Neuronal stem cell (in vitro differentiated cells): ENCODE results near the gene RNF40.

Experiments used
- DNase-seq: peaks from one replicate; pipeline ENCODE4 v3.0.0-alpha.2; 2013; ENCODE audit warnings: low spot score
- H2AFZ ChIP-seq: one replicate; pipeline ENCODE4 v1.6.1; 2013; ENCODE audit warnings: mild to moderate bottlenecking, low read length, inconsistent platforms
- H2AK5ac ChIP-seq: 2 replicates; pipeline ENCODE4 v1.6.1; 2013; ENCODE audit warnings: low read depth, mild to moderate bottlenecking, inconsistent platforms, low read length, moderate library complexity, mixed read lengths
- H2BK120ac ChIP-seq: 2 replicates; pipeline ENCODE4 v1.6.1; 2013; ENCODE audit warnings: low read depth, mild to moderate bottlenecking, inconsistent platforms, low read length, moderate library complexity, mixed read lengths
- H2BK12ac ChIP-seq: one replicate; pipeline ENCODE4 v1.6.1; 2013; ENCODE audit warnings: low read length, inconsistent platforms
- H2BK15ac ChIP-seq: 2 replicates; pipeline ENCODE4 v1.6.1; 2013; ENCODE audit warnings: mild to moderate bottlenecking, low read length, inconsistent platforms, mixed read lengths
- H2BK5ac ChIP-seq: one replicate; pipeline ENCODE4 v1.6.1; 2013; ENCODE audit warnings: inconsistent platforms, mild to moderate bottlenecking, low read length, moderate library complexity
- H3K14ac ChIP-seq: one replicate; pipeline ENCODE4 v1.6.1; 2013; ENCODE audit warnings: low read length, inconsistent platforms
- H3K18ac ChIP-seq: 2 replicates; pipeline ENCODE4 v1.6.1; 2013; ENCODE audit warnings: low read length, inconsistent platforms
- H3K23ac ChIP-seq: 2 replicates; pipeline ENCODE4 v1.6.1; 2013; ENCODE audit warnings: low read depth, mild to moderate bottlenecking, mixed read lengths, low read length, inconsistent platforms; ENCODE audit not compliant: poor library complexity
- H3K27ac ChIP-seq: replicated peaks from 3 replicates; pipeline ENCODE4 v1.5.1; 2013; ENCODE audit warnings: low read length, inconsistent platforms
- H3K27me3 ChIP-seq, 3 experiments: 2 replicates each; pipeline ENCODE4 v1.6.1; 2013; ENCODE audit warnings: low read length in 3 of 3, mild to moderate bottlenecking in 2 of 3, inconsistent platforms in 1 of 3, low read depth in 1 of 3, mixed read lengths in 1 of 3, moderate library complexity in 1 of 3; ENCODE audit not compliant: control insufficient read depth in 3 of 3, insufficient read depth in 3 of 3
- H3K36me3 ChIP-seq, 2 donors: replicated peaks in 1 of 2; 2 replicates each; pipeline ENCODE4 v1.6.1; 2013; ENCODE audit warnings: low read length in 2 of 2; ENCODE audit not compliant: control insufficient read depth in 2 of 2, insufficient read depth in 2 of 2
- H3K4ac ChIP-seq: 2 replicates; pipeline ENCODE4 v1.6.1; 2013; ENCODE audit warnings: inconsistent platforms, mild to moderate bottlenecking, low read length, moderate library complexity
- H3K4me1 ChIP-seq, 2 donors: 1 replicate in 1 of 2; 2 replicates in 1 of 2; pipeline ENCODE4 v1.6.1; 2013; ENCODE audit warnings: low read length in 2 of 2, low read depth in 1 of 2; ENCODE audit not compliant: control insufficient read depth in 2 of 2, insufficient read depth in 1 of 2
- H3K4me2 ChIP-seq: one replicate; pipeline ENCODE4 v1.6.1; 2013; ENCODE audit warnings: mild to moderate bottlenecking, low read length, inconsistent platforms; ENCODE audit not compliant: insufficient read depth, poor library complexity, severe bottlenecking
- H3K4me3 ChIP-seq, 2 donors: 2 replicates each; pipeline ENCODE4 v1.5.1; 2013; ENCODE audit warnings: low read length in 2 of 2, mild to moderate bottlenecking in 2 of 2, inconsistent platforms in 1 of 2, moderate library complexity in 1 of 2
- H3K79me1 ChIP-seq: one replicate; pipeline ENCODE4 v1.6.1; 2013; ENCODE audit warnings: low read depth, mild to moderate bottlenecking, inconsistent platforms, low read length, moderate library complexity
- H3K9ac ChIP-seq: one replicate; pipeline ENCODE4 v1.6.1; 2013; ENCODE audit warnings: mild to moderate bottlenecking, low read depth, low read length, inconsistent platforms; ENCODE audit not compliant: poor library complexity
- H3K9me3 ChIP-seq, 2 donors: replicated peaks in 1 of 2; 2 replicates each; pipeline versions ENCODE3 to v1.6.1; 2013; ENCODE audit warnings: low read length in 2 of 2, mild to moderate bottlenecking in 2 of 2, inconsistent platforms in 1 of 2, low read depth in 1 of 2, mixed read lengths in 1 of 2, moderate library complexity in 1 of 2; ENCODE audit not compliant: control insufficient read depth in 2 of 2, insufficient read depth in 1 of 2
- H4K8ac ChIP-seq: one replicate; pipeline ENCODE4 v1.6.1; 2013; ENCODE audit warnings: low read depth, mild to moderate bottlenecking, inconsistent platforms, low read length, moderate library complexity
- H4K91ac ChIP-seq: one replicate; pipeline ENCODE4 v1.6.1; 2013; ENCODE audit warnings: low read length, low read depth, mild to moderate bottlenecking, inconsistent platforms; ENCODE audit not compliant: poor library complexity
- WGBS, 2 donors: extraction: QIAGEN DNeasy Blood & Tissue Kit; methylation state at CpG; one replicate each; pipeline ENCODE4 v1.1.7; 2013; ENCODE audit warnings: missing lambda C conversion rate in 2 of 2, mixed read lengths in 1 of 2; ENCODE audit not compliant: insufficient read length in 2 of 2, insufficient replicate concordance in 1 of 2; ENCODE audit errors: extremely low coverage in 2 of 2; 5-methylcytosine and 5-hydroxymethylcytosine counted together

The RNF40 gene

GRCh38 chr16:30755955-30756780, 6.0 kb upstream of the RNF40 start:
- H3K36me3 ChIP-seq: peaks cover 27 to 80% of the 10 kb centered on the region in 2 donors
- no peak overlapping the region for H4K91ac ChIP-seq
- WGBS, 2 donors: no CpG with 5 or more reads among the region's 20 CpGs
- H3K9ac ChIP-seq: no peak overlapping the region
- no peaks in the 10 kb centered on the region for H3K27me3 ChIP-seq
- H2BK12ac ChIP-seq: no peak overlapping the region
- no peak overlapping the region for H4K8ac ChIP-seq
- no peaks in the 10 kb centered on the region for H3K9me3 ChIP-seq
- H3K4ac ChIP-seq: no peak overlapping the region
- H3K4me1 ChIP-seq: peaks cover 0 to 8% of the 10 kb centered on the region in 2 donors
- H3K18ac ChIP-seq: no peak overlapping the region
- no peak overlapping the region for H3K27ac ChIP-seq
- no peak overlapping the region for H3K4me2 ChIP-seq
- H2AFZ ChIP-seq: no peak overlapping the region
- H3K23ac ChIP-seq: no peak overlapping the region
- H3K79me1 ChIP-seq: peaks cover 3% of the 10 kb centered on the region
- H2BK120ac ChIP-seq: no peak overlapping the region
- H2BK5ac ChIP-seq: no peak overlapping the region
- no peak for DNase-seq
- H3K14ac ChIP-seq: no peak overlapping the region
- peak overlapping the region in 1 of 2 donors; percentile 25 for H3K4me3 ChIP-seq
- no peak overlapping the region for H2AK5ac ChIP-seq
- H2BK15ac ChIP-seq: no peak overlapping the region

- Histone ChIP-seq H3K4ac (no peak overlapping the region), H2BK12ac (no peak overlapping the region), H2BK120ac (no peak overlapping the region), H3K9me3 (no peaks in the 10 kb centered on the region), H3K4me2 (no peak overlapping the region), H2AK5ac (no peak overlapping the region), H4K8ac (no peak overlapping the region), H3K79me1 (peaks cover 6% of the 10 kb centered on the region), H2BK15ac (no peak overlapping the region), H3K18ac (no peak overlapping the region), H3K4me1 (peaks cover 0 to 9% of the 10 kb centered on the region in 2 donors), H2BK5ac (no peak overlapping the region), H4K91ac (no peak overlapping the region), H3K27me3 (no peaks in the 10 kb centered on the region), H3K4me3 (peak overlapping the region in 1 of 2 donors; percentile 25), H3K23ac (no peak overlapping the region), H2AFZ (no peak overlapping the region), H3K27ac (no peak overlapping the region), H3K36me3 (peaks cover 23 to 75% of the 10 kb centered on the region in 2 donors), H3K14ac (no peak overlapping the region), H3K9ac (no peak overlapping the region)
- DNase-seq: no peak
- WGBS, 2 donors: no CpG with 5 or more reads among the region's 13 CpGs
Measured at GRCh38 chr16:30756781-30757100, 5.4 kb upstream of the RNF40 start.

GRCh38 chr16:30757316-30757715, 4.8 kb upstream of the RNF40 start:
- Histone ChIP-seq H3K4me3 (peak overlapping the region in 1 of 2 donors; percentile 32), H2BK12ac (no peak overlapping the region), H3K4me1 (peaks cover 0 to 9% of the 10 kb centered on the region in 2 donors), H2BK120ac (no peak overlapping the region), H2BK15ac (no peak overlapping the region), H3K9me3 (no peaks in the 10 kb centered on the region), H2AFZ (no peak overlapping the region), H2BK5ac (no peak overlapping the region), H3K4me2 (no peak overlapping the region), H3K18ac (no peak overlapping the region), H3K36me3 (peaks cover 23 to 73% of the 10 kb centered on the region in 2 donors), H3K4ac (no peak overlapping the region), H3K14ac (no peak overlapping the region), H2AK5ac (no peak overlapping the region), H3K27me3 (no peaks in the 10 kb centered on the region), H3K23ac (no peak overlapping the region), H3K79me1 (peaks cover 6% of the 10 kb centered on the region), H3K27ac (no peak overlapping the region), H4K8ac (no peak overlapping the region), H3K9ac (no peak overlapping the region), H4K91ac (no peak overlapping the region)
- DNase-seq: no peak
- no CpG with 5 or more reads among the region's 7 CpGs for WGBS, 2 donors

- no peak overlapping the region for H4K91ac ChIP-seq
- no peak overlapping the region for H2BK15ac ChIP-seq
- no CpG with 5 or more reads among the region's 10 CpGs for WGBS, 2 donors
- H3K27ac ChIP-seq: no peak overlapping the region
- H2BK12ac ChIP-seq: no peak overlapping the region
- H2AFZ ChIP-seq: no peak overlapping the region
- H3K4ac ChIP-seq: no peak overlapping the region
- H2AK5ac ChIP-seq: no peak overlapping the region
- peaks cover 10 to 11% of the 10 kb centered on the region in 2 donors for H3K4me1 ChIP-seq
- H2BK5ac ChIP-seq: no peak overlapping the region
- no peak overlapping the region for H3K4me2 ChIP-seq
- H3K27me3 ChIP-seq: no peaks in the 10 kb centered on the region
- H3K9me3 ChIP-seq: no peaks in the 10 kb centered on the region
- no peak for DNase-seq
- no peak overlapping the region for H2BK120ac ChIP-seq
- no peak overlapping the region for H3K14ac ChIP-seq
- H3K23ac ChIP-seq: no peak overlapping the region
- H3K36me3 ChIP-seq: peaks cover 24 to 71% of the 10 kb centered on the region in 2 donors
- no peak overlapping the region for H3K9ac ChIP-seq
- H3K4me3 ChIP-seq: no peak overlapping the region
- peaks cover 15% of the 10 kb centered on the region for H3K79me1 ChIP-seq
- no peak overlapping the region for H4K8ac ChIP-seq
- no peak overlapping the region for H3K18ac ChIP-seq
Measured at GRCh38 chr16:30758988-30759491, 3.1 kb upstream of the RNF40 start.
